GM19025 (cell line): ENCODE measurements around the gene MYRFL.
"Not testable (repeated sequence)": the region's sequence is repeated elsewhere in the genome, so short reads cannot be mapped to it uniquely, and the experiment has no call there.

Experiments
- ATAC-seq: cut with Tn5 transposase; IDR thresholded peaks from one replicate; pipeline ENCODE4 v1.9.1; 2021; ENCODE audit warnings: mild to moderate bottlenecking, low read depth, moderate library complexity; ENCODE audit not compliant: unreplicated experiment

Gene MYRFL

GRCh38 chr12:69840727-69841126 is 15.7 kb downstream of the MYRFL start:
- no peak for ATAC-seq

DNA sequence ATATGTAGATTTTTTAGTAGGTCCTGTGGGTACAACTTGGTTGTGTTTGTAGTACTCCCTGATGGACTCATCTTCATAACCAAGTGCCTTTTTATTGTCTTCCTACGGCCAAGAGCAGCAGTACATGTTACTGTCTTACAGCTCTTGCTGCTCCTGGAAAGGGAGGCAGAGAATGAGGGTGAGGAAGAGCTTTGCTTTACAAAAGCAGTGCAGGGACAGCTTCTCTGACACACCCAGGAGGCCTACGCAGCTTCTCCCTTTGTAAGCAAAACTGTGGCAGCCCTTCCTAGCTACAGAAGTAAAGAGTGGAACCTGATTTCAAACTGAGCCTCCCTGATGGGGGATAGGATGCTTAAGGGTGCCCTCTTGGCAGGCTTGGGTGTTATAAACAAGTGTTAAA is 18.6 kb downstream of the MYRFL start:
- ATAC-seq: no peak

GRCh38 chr12:69844416-69844815 is 19.4 kb downstream of the MYRFL start:
- ATAC-seq: no peak

GRCh38 chr12:69844836-69845235 is 19.8 kb downstream of the MYRFL start:
- ATAC-seq: no peak

- no peak for ATAC-seq
These were observed 21.9 kb downstream of the MYRFL start for GRCh38 chr12:69846976-69847375.

DNA sequence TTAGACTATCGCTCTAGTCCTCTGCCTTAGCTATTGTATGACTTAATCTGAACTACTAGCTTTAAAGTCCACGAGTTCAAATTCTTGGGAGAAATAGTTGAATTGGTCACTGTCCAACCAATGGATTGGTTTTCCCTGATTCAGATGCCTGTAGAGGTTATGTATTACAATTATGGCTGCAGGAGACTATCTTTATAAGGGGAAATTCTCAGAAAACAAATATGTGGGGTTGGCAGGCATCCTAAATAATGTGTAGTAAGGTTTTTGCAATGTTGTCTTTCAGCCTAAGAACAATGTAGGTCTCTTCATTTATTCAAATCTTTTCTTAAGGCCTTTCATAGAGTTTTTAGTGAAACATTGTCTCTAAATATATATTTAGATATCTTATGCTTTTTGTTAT is 26.9 kb downstream of the MYRFL start:
- ATAC-seq: no peak

GRCh38 chr12:69853176-69853961 is 28.3 kb downstream of the MYRFL start:
- ATAC-seq: not testable (repeated sequence)

GRCh38 chr12:69866698-69867097 is 41.7 kb downstream of the MYRFL start:
- no peak for ATAC-seq

DNA sequence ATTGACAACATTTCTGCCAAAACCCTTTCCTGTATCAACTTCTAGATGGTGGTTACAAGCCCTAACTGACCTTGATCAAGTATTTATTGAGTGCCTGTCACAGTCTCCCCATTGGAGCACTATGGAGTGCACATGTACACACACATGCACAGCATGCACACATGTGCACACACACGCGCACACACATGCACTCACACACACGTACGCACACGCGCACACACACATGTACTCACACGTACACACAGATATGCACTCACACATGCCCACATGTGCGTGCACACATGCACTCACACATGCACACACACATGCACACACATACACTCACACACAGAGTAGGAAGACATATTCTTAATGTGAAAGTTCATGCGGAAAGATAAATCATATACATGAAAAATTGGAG is 43.7 kb downstream of the MYRFL start:
- no peak for ATAC-seq

DNA sequence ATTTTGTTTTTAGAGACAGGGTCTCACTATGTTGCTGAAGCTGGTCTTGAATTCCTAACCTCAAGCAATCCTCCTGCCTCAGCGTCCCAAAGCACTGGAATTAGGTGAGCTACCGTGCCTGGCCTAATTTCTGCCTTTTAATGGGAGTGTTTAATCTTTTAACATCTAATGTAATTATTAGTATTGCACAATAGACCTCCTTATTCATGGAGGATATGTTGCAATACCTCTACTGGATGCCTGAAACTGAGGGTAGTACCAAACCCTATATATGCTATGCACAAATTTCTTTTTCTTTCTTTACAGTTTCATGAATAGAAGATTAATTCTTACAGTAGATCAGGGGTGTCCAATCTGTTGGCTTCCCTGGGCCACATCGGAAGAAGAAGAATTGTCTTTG is 47.8 kb downstream of the MYRFL start:
- ATAC-seq: no peak

- no peak for ATAC-seq
These were observed 48.4 kb downstream of the MYRFL start for GRCh38 chr12:69873429-69873828.

DNA sequence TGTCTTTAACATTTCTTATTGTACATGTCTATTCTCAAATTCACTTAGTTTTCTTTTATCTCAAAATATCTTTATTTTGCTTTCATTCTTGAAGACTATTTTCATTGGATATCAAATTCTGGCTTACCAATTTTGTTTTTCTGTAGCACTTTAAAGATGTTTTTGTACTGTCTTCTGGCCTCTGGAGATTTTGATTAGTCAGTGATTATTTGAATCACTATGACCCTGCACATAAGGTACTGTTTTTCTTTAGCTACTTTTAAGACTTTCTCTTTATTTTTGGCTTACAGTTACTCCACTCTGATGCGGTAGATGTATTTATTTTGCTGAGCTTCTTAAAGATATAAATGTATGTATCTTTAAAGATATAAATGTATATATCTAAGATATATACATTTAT is 49.6 kb downstream of the MYRFL start:
- no peak for ATAC-seq

DNA sequence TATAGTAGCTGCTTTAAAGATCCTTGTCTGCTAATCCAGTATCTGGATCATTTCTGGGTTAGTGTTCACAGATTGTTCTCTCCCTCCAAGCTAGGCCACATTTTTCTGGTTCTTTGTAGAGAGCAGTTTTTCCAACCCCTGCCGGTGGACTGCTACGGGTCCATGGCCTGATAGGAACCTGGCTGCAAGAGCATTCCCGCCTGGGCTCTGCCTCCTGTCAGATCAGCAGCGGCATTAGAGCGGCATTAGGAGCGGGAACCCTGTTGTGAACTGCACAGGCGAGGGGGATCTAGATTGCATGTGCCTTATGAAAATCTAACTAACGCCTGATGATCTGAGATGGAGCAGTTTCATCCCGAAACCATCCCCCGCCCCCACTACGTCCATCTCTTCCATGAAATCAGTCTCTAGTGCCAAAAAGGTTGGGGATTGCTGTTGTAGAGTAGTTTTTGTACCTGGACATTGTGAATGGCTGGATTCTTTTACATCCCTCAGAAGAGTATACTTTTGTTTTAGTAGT is 50.4 kb downstream of the MYRFL start:
- ATAC-seq: no peak

DNA sequence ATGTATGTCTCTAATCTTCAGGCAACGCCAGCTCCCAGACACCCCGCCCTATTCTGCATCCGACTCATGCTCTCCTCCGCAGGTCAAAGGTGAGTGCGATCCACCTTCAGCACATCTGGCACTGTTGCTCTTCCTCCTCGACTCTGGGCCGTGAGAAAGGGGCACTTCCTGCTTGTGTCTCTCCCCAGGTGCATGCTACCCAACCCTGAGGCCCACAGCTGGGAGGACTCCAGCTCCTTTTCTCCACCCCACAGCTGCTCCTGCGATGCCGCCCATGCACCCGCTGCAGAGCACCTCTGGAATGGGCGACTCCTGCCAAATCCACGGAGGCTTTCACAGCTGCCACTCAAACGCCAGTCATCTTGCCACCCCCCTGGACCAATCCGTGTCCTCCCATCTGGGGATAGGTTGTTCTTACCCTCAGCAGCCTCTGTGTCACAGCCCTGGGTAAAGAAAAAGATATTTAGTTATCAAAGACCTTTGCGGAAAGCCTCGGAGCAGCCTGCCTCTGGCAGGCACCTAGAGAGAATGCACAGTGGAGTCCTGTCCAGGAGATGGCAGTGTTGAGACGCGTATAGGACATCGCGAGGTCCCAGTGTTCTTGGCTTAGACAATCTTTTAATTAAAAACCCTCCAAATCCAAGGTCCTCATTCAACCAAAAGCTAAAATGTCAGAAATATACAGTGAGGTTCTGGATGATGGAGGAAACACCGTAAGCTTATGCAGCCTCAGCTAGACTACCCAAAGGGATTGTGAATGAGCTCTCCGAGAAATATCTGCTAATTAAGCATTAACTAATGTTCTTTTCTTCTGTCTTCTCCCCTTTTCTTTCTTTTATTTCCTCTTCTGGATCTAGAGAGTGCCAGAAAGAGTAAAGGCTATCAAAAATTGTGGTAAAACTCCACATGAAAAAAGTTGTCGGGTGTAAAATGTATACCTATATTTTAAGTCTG is 54.3 kb downstream of the MYRFL start:
- ATAC-seq: peak; percentile 84

GRCh38 chr12:69880571-69880970 is 55.5 kb downstream of the MYRFL start:
- ATAC-seq: no peak

DNA sequence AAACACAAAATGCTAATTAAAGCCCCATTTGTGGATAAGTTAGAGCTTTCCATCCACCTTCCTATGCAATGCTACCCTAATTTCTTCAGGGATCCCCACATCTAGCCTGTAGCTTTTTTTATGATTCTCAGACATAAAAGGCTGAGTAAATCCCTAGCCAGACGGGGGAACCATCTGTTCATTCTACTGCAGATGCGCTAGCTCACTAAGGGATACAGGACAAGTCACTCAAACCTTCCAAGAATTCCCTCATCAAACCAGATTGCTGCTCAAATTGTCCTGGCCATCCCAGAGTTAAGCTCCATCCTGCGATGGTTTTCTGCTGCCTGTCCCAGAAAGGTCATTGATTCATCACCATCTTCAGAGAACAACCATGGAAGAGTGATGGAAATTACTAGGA is 56.7 kb downstream of the MYRFL start:
- no peak for ATAC-seq

GRCh38 chr12:69884386-69884785 is 59.4 kb downstream of the MYRFL start:
- no peak for ATAC-seq

DNA sequence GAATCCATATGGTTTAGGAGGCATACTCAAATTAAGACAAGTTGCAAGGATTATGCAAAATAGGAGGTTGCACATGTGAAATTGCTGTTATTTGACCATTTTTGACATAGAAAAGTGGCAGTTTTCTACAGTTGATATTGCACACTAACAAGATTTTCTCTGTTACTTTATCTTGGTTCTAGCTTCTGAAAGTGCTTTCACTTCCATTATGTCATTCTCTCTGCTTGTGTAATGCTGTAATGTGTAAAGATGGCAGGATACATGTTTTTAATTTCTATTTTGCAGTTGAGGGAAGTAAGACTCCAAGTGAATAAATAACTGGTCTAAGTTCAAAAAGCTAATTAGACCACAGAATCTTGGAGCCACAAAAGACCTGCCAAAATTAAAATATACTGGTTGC is 60.6 kb downstream of the MYRFL start:
- ATAC-seq: no peak

GRCh38 chr12:69886109-69886508 is 61.1 kb downstream of the MYRFL start:
- ATAC-seq: no peak

DNA sequence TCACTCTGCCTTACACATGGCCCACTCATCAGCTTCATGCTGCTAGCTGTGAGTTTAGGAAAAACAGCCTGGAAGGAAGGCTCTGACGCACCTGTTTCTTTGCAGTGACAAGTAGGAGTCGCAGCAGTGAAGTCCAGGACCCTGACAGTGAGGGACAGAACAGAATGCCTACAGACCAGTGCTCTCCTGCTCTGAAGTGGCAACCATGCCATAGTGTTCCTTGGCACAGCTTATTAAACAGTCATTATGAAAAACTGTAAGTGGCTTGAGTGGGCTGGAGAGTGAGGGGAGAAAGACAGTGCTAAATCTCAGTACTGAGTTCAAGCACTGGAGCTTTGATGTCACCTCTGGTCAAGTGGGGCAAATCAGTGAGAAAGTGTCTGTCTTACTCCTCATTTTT is 61.7 kb downstream of the MYRFL start:
- ATAC-seq: no peak

- ATAC-seq: no peak
These were observed 63.9 kb downstream of the MYRFL start for GRCh38 chr12:69888901-69889300.
